ENCODE data around the gene PACS2.

Gene PACS2

DNA sequence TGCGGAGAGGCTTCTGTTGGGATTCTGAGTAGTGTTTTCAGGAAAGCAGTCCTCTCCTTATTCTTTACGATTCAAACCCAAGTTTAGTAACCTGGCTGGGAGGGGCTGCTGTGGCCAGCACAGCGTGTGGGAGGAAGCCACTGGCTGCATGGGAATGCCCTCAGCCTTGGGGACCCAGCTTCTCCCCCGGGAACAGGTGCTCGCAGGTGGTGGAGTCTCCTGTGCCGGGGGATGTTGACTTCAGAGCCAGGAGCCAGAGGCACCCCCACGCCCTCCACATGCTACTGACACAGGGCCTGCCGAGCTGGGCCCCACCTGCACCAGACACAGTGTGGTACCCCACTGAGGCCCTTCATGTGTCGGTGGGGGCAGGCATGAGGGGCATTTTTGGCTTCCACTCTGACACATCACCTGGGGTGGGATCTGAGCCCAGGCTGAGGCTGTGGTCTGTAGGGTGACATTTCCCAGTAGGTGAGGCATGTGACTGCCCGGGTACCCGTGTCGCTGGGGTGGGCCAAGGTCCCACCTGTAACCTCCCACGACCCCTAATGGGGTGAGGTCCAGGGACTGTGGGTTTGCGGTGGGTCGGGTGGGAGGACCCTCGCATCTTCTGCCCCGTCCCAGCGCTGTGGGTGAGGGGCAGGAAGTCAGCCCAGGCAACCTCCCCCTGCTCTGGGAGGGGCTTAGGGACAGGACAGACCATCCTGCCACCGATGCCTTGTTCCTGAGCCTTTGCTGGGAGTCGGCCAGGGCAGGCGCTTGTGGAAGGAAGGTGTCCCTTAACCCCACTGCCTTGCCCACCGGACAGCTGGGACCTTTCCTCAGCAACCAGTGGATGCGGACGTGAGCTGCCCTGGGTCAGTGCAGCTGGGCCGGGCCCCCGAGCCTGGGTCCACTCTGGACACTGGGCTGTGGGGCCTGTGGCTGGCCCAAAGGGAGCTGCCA, 131.6 kb downstream of the PACS2 start:
- TF ChIP-seq CTCF (IDR thresholded peaks at IDR 0.05; ENCODE audit: low read depth, low read length), result no peak
- no peak overlapping the region for H3K4me3 ChIP-seq (replicated peaks in 1 of 2; ENCODE audit: low read depth in 2 of 2, low read length in 2 of 2)

DNA sequence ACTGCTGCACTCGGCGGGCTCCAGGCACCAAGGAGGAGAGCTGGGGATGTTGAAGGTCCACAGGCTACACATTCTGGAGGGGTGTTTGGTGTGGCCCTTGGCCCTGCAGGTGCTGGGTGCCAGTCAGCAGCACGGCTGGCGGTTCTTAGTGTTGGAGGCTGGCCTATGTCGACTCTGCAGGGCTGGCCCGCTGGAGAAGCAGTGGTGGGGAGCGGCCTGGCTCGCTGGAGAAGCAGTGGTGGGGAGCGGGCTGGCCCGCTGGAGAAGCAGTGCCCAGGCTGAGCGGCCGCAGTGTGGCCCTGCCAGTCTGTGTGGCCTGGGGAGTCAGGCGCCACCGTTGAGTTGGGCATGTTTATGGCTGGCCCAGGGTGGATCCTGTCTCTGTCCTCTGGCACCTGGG, 132.4 kb downstream of the PACS2 start:
- TF ChIP-seq CTCF (IDR thresholded peaks at IDR 0.05; ENCODE audit: low read depth, low read length), result no peak
- no peak overlapping the region for H3K4me3 ChIP-seq (replicated peaks in 1 of 2; ENCODE audit: low read depth in 2 of 2, low read length in 2 of 2)
- DNase-seq (ENCODE audit: low read depth in 2 of 2), result no peak

More for the DNA sequence above, 131.6 kb downstream of the PACS2 start:
- DNase-seq (ENCODE audit: low read depth in 2 of 2), result no peak
